Activated gamma-delta T cell treated with Interleukin-2 at 50 U/mL for 16 hours (primary cell): ENCODE data around the gene SLC41A3.
"Not testable (repeated sequence)": the region's sequence is repeated elsewhere in the genome, so short reads cannot be mapped to it uniquely, and the experiment has no call there.

Experiments
- DNase-seq: peaks from one replicate; pipeline ENCODE4 v3.0.0-alpha.2; 2020

Gene SLC41A3

DNA sequence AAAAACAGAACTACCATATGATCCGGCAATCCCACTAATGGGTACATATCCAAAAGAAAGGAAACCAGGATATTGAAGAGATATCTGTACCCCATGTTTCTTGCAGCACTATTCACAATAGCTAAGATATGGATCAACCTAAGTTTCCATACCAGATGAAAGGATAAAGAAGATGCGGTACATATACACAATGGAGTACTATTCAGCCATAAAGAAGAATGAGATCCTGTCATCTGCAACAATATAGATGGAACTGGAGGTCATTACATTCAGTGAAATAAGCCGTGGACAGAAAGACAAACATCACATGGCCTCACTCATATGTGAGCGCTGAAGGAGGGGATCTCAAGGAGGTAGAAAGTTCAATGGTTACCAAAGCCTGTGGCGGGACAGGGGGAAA is 3.0 kb downstream of the SLC41A3 start:
- no peak for DNase-seq

DNA sequence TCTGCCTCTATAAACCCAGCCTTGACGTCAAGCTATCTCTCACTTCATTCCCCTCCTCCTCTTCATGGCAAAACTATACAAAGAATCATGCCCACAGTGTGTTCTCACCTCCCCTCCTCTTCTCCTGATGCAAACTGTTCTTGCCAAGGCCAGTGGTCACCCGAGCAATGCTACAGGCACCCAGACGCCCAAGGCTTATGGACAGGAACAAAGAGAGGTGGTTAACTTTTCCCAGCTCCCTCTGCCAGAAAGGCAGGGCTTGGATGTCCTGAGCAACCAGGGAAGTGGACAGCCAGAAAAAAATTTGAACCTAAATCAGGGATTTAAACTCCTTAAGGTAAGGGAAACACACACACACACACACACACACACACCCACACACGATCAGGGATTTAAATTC is 5.1 kb downstream of the SLC41A3 start:
- DNase-seq: no peak

DNA sequence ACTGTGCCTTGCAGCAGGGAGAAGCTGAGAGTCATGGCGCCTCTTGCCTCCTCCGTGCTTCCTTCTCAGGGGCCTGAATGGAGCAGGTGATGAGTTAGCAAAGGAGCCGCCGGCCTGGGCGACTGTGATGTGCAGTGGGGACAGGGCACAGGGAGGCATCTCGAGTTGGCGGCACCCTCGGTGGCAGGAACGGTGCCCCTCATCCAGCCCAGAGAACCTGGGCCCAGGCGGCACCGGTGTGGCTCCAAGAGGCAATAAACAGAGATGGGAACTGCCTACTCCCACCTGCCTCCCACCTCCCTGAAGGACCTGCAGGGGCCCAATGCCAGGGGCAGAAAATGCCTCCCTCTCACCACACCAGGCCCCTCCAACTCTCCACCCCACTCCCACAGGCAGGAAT is 6.2 kb downstream of the SLC41A3 start:
- no peak for DNase-seq

DNA sequence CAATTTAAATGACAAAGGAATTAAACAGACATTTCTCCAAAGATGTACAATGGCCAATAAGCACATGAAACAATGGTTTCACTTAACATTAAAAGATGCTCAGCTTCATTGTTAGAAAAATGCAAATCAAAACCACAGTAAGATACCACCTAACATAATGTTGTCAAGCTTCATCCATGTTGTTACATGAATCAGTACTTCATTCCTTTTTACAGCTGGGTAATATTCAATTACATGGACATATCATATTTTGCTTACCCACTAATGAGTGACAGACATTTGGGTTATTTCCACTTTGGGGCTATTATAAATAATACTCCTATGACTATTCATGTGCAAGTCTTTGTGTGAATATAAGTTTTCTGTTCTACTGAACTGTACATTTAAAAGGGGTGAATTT is 7.8 kb downstream of the SLC41A3 start:
- no peak for DNase-seq

DNA sequence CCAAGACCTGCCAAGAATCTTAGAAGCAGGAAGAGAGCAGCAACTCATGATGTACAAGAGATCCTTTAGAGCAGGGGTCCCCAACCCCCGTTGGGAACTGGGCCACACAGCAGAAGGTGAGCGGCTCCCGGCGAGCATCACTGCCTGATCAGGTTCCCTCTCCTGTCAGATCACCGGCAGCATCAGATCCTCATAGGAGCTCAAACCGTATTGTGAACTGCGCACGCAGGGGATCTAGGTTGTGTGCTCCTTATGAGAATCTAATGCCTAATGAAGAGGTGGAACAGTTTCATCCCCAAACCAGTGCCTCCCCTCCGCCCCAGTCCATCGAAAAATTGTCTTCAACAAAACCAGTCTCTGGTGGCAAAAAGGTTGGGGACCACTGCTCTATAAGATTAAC is 13.8 kb downstream of the SLC41A3 start:
- DNase-seq: no peak

DNA sequence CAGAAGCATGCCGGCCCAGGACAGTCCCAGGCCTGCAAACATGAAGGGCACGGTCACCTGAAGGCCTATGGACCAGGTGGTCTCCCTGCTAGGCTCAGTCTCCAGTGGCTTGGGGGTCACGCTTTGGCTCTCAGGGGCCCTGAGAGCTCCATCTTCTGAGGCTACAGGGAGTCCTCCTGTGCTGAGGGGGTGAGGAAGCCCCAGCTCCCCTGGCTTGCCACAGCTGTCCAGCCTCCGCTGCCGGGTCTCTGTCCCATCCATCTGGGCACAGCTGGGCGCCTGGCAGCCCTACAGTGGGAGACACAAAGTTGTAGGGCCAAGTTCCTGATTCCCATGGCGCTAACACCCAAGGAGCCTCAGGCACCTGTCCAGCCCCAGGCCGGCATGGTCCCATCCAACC is 16.0 kb downstream of the SLC41A3 start:
- DNase-seq: no peak

DNA sequence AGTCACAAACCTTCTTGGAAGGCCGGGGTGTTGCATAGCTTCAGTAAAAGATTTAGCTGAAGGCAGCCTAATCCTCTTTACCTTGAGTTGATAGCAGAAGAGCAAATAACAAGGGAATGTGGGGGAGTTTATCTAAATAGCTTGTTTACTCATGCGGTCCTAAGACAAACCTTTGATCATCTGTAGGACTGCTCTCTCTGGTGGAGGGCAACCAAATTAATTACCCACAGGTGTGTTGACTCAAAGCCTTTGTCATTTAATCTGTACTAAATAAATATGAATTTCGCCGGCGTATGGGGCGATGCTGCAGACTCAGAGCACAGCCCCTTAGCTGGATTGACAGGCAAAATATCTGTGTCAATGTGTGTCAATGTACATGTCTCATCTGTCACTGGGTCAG is 17.2 kb downstream of the SLC41A3 start:
- not testable (repeated sequence) for DNase-seq

DNA sequence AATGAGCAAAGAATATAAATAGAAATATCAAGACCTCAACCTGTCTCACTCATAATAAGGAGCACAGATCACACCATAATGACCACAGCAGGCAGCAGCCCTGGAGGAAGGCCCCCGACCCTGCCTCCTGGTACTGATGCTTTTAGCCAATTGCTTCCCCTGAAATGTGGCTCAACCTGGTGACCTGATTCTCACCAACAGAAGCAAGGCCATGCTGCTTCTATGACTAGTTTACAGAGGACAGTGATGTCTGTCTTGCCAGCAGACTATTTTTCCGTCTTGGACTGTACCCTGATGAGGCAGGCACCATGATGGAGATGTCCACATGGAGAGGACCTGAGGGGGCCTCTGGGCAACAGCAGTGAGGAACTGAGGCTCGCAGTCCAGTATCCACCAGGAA is 18.0 kb downstream of the SLC41A3 start:
- no peak for DNase-seq

DNA sequence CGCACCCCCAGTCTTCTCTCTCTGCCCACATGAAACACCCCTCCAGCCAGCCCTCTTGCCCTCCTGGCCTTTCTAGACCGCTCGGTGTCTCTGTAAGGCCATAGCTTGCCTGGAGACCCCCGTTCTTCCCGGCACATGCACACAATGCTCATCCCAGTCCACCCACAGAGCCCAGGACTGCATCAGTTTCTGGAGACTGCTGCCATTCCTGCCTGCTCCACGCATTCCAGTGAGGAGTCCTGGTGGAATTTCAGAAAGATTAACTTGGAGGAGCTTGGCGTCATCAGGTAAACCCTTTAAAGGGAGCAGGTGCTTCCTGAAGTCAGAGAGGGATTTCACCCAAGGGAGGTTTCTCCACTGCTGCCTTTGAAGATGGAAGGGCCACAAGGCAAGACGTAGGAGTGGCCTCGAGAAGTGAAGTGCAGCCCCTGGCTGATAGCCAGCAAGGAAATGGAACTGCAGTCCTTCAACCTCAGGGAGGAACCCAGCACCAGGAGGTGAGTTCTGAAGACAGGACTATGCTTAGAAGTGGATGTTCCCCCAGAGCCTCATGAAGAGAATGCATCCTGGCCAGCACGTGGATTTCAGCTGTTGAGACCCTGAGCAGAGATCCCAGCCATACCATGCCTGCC is 19.2 kb downstream of the SLC41A3 start:
- DNase-seq: no peak

DNA sequence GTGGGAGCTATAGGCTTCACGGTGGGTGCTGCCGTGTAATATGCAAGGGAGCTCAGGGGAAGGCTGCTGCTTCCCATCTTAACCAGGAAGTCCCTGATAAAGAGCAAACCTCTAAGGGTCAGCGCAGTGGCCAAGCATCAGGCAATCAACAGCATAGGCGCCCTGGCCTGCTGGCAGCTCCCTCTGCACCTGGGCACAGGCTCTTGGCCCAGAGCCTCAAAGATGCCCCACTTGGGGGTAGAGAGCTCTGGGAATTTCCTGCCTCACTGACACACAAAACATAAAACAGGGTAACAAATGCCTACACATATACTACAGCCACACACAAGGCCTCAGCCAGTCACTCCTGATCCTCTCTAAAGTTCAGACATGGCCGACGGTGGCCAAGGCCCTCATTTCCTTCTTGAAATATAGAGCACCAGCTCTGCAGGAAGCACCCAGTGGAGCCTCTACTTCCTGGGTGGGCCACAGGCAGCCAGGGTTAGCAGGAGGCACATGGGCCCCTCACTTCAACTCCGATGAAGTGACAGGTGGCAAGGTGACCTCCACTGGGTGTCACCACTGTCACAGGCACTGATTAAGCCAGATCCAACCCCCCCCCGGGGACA is 20.5 kb downstream of the SLC41A3 start:
- no peak for DNase-seq

DNA sequence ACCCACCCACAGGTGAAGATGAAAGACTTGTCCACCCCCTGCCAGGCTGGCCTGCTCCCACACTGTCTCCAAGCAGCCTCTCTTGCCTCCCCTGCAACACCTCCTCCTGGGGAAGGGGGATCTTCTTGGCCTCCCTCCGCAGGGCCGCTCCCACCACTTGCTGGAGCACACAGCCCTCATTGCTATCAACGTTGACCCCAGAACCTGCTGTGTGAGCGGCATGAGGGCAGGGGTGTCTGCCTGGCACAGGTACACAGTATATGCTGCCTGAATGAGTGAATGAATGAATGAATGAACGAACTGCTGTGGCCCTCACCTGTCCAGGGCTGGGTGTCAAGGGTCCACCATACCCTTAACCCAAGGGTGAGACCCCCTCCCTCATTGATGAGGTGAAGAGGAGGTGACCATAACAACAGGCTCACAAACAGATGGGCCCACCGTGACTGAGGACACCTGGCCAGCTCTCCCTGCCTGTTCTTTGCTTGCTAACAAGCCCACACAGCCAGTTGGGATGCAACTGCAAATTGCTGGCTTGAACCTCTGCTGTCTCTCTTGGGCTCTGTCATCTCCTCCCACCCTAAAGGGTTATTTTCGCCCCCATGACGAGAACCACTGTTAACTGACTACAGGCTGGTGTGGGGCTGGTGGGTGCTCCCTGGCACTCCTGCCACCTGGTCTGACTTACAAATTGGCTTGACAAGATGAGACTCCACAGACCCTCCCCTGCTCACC is 22.5 kb downstream of the SLC41A3 start:
- DNase-seq: no peak

DNA sequence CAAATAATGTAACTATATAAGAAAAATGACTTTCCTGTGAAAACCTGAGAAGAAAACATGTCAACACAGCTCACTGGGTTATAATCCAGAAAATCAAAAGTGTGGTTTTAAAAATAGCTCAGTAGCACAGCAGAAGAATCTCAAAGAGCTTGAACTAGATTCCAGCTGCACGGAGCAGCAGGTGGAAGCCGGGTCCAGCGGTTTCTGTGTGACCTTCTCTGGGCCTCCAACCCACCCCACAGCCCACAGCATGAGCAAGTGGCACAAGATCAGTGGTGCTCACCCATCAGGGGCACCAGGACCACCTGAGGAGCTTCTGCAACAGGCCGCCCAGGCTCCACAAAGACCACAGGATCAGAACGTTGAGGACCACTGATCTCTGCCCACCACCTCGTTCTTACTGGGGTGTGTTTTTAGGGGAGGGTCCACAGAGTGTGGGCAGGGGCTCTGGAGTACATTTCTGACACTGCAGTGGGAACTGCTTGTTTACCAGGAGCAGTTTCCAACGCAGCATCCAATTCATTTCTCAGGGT is 23.2 kb downstream of the SLC41A3 start:
- DNase-seq: no peak

DNA sequence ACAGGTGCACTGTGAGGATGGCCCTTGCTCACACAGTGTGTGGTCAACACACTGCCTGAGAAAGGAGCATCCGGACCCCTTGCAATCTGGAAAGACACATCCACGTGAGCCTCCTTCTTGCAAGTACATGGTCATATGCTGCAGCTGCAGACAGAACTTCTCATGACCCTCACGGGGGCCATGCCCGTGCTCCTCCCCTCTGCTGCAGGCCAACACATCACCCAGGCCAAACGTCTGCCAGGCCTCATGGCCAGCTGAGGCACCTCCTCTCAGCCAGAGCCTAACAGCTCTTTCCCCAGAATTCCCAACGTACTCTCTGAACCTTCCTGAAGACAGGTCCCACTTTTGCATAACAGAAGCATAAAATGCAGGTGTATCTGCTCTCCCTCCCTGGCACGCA is 25.3 kb downstream of the SLC41A3 start:
- no peak for DNase-seq

DNA sequence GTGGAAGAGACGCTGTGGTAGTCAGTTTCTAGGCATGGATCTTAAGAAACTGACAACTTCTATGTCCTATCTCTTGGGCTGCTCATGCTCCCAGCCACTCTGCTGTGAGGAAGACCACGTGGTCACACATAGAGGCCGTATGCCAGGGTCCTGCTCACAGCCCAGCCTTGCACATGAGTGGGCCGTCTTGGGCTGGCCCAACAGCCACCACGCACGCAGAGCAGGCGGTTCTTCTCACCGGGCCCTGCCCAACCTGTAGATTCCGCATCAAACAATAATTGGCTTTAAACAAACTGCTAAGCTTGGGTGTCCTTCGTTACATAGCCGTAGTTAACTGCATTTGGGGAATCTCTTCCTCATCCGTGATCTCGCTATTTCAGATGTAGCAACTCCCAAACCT is 26.0 kb downstream of the SLC41A3 start:
- DNase-seq: no peak

DNA sequence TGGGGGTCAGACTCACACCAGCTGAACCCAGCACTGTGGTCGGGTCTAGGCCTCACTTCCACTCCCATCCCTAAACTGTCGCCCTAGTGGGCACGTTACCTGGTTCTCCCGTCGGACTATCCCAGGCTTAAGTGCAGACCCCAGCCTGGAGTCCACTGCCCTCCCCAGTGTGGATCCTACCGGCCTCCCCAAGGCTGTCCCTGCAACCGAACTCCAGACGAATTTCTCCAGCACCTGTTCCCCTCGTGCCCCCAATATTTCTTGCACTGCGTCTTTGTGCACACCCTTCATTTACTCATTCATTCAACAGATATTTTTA is 26.5 kb downstream of the SLC41A3 start:
- DNase-seq: no peak

DNA sequence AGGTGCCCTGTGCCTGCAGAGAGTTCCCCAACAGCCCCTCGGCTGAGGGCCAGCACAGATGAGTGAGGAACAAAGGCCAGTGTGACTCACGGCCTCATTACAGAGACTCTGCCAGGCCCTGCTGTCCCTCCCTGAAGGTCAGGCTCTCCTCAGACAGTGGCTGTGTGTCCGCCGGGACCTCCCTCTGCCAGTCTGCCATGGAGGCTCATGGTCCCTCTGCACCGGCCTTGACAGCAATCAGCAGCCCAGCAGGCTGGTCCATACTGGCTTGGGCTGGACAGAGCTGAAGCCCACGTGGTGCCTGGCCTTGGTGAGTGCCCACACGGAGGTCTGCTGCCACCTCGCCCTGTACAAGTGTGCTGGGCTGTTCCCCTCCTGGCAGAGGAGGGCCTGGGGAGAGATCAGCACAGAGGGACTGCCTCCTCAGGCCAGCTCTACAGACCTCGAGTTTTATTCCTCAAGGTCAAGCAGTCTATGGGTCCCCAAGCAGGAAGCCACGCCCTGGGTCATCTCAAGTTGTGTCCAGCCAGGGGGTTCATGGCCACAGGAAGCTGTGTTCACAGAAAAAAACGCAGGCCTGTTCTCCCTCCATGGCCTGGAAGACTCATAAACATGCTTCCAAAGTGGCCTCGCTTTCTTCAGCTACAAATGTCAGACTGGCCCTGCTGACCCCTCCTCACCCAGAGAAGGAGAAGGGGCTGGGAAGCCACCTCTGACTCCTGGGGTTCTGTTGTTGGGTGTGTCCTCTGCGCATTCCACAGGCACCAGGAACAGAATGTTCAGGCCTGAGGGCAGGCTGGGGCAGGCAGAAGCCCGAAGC is 27.0 kb downstream of the SLC41A3 start:
- no peak for DNase-seq

DNA sequence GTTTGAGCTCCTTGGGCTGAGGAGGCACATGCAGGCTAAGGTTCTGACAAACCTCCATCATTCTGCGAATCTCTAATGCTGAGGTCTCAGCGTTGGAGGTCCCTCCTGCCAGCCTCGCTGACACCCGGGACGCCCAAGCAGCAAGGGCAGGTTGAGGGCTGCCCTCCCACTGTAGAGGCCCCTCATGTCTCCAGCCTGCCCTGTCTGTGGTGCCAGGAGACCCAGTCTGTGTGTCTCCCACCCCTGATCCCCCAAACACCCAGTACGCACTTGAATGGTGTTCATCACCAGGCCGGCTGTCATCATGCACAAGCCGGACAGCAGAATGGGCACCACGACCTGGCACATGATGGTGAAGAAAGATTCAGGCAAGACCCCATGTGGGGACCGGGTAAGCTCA is 27.8 kb downstream of the SLC41A3 start:
- no peak for DNase-seq

DNA sequence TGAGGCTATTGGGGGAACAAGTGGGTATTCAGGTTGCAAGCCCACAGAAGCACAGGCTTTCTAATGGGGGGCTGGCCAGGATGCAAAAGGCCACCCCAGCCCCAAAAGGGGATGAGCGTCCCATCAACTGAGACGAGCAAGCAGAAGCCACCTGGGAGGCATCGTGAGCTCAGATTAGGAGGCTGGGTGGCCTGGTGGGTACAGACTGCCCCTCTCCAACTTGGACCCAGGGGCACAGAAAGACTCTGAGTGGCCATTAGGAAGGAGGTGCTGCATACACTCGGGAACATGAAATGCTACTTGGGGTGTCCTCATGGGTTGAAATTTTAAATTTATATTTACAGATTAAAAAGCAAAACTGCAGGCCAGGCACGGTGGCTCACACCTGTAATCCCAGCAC is 29.1 kb downstream of the SLC41A3 start:
- no peak for DNase-seq

DNA sequence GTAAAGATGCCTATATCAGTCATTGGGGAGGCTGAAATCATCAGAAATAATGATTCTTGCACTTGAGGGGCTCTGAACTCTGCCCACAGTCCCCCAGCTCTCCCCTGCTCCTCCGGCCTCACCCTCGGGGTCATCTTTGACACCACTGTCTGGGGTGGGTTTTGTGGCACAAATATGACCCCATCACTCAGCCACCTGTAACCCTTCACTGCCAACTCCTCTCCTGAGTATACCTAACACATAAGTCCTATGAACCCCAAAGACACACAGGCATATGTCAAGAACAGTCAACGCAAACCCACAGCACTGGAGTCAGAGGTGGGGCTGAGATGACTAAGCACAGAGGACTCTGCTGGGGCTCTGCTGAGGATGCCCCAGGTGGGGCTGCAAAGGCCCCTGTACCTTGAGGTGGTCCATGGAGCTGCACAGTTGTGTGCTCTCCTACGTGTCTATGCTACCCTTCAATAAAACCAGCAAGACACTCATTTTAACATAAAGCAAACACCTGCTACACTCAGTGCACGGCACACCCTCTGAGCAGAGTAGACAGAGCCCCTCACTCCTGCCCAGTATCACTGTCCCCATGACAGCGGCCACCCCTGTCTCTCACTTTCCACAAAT is 29.9 kb downstream of the SLC41A3 start:
- DNase-seq: no peak

DNA sequence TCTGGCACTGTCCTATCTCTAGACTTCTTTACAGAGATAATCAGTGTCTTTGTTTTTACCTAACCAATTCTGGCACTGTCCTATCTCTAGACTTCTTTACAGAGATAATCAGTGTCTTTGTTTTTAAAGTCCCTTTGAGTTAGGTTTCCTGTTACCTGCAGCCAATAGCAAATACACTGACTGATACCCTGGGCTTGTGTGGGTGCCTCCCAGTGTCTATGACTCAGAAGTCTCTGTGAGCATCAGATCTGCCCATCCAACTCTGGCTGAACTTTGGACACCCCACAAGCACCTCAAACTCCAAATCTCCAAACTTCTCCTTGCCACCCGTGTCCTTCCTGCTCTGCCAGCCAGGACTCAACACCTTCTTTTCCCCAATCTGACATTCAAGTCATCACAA is 30.4 kb downstream of the SLC41A3 start:
- no peak for DNase-seq

DNA sequence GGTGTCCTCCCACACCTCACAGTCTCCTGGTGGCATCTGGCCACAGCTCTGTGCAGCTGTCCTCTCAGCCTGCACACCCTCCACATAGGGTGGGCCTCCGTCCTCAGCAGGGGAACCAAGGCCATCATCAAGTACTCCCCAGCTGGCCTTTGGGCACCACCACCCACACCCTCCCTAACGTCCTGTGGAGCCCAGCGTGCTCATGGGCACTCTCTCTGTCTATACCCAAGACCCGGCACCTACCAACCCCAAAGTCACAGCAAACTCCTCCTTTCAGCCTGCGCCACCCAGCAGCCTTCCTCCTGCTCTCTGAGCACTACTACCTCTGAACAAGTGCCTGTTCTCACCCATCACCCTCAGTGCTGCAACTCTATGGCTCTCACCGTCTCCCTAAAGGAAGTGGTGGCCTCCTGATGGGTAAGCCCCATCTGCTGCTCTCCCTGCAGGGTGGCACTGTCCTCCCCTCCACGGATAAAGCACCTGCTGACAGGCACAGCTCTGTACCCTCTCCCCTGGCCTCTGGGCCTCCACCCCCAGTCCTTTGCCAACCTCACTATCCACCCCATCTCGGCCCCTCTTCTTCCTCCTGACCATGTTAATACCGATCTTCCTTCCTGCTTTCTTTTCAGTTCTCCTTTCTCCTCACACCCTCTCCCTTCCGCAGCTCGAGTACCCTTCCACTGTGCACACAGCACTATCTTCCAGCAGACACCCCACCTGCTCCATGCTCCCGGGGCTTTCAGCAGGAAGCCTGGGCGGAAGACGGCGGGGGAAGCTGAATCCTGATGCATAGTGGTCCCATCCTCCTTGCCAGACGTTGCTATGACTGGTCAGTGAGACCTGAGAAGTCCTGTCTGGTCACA is 31.5 kb downstream of the SLC41A3 start:
- DNase-seq: no peak

DNA sequence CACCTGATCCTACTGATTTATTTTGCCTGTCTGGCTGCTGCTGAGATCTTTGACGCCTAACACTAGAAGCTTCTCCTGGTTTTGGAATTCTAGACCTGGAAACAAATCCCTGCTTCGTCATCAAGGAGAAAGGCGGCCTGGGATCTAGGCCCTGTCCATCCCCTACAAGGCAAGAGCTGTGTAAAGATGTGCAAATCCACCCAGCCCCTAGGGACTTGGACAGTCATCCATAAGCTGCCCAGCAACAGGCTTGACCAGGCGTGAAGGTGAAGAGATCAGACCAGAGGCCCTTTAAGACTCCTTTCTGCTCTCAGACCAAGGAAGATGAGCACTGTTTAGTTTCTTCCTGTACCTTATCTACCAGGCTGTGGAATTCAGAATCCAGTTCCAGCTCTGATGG is 32.2 kb downstream of the SLC41A3 start:
- no peak for DNase-seq
